ENCODE results near the gene MAP7D3.
"Not testable (repeated sequence)": the region's sequence is repeated elsewhere in the genome, so short reads cannot be mapped to it uniquely, and the experiment has no call there.

MAP7D3 gene

GRCh38 chrX:136250191-136251040, 784 bp downstream of the MAP7D3 start:
- peak; percentile 24 for DNase-seq

- DNase-seq: peak; percentile 49
These were observed 5.0 kb downstream of the MAP7D3 start for GRCh38 chrX:136246201-136246600.

DNA sequence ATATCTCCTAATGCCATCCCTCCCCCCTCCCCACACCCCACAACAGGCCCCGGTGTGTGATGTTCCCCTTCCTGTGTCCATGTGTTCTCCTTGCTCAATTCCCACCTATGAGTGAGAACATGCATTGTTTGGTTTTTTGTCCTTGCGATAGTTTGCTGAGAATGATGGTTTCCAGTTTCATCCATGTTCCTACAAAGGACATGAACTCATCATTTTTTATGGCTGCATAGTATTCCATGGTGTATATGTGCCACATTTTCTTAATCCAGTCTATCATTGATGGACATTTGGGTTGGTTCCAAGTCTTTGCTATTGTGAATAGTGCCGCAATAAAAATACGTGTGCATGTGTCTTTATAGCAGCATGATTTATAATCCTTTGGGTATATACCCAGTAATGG, 13.4 kb downstream of the MAP7D3 start:
- DNase-seq: not testable (repeated sequence)

- no peak for DNase-seq
These were observed 14.1 kb downstream of the MAP7D3 start for GRCh38 chrX:136237074-136237473.

GRCh38 chrX:136228839-136229207, 22.4 kb downstream of the MAP7D3 start:
- no peak for DNase-seq

DNA sequence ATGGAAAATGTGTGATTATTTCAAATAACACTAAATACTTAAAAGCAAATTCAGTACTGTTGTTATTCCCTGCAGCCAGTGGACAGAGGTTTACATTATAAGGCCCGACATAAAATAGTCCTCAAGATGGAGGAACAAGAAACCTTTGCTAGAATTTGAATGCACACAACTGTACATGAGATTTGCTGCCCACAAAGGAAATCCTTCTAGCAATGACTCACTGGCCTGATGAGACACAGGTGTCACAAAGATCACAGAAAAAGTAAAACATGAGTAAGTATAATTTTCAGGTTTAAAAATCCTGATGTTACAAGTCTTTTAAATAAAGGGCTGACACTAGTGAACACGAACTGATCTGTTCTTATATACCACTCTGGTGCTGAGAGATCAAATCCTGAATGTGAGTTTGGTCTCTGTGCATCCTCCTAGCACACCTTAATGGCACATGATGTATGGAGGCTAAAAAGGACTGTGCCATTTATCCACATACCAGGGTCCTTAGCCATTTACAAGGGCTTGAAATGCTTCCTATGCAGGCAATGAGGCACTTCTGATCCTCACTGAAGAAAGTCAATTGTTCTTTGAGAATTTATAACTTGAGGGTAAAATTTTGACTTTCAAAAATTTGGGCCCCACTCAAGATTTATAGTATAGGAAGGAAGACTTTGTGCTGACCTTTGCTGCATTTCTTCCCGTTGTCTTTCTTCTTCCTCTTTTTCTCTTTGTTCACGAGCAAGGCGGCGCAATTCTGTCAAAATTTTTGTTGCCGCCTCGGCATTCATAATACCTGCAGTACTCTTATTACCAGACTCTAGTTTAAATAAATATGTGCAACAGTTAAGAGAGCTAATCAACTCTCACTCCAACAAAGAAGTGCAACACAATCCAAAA, 23.0 kb downstream of the MAP7D3 start:
- no peak for DNase-seq

- DNase-seq: no peak
These were observed 24.1 kb downstream of the MAP7D3 start for GRCh38 chrX:136227074-136227473.

DNA sequence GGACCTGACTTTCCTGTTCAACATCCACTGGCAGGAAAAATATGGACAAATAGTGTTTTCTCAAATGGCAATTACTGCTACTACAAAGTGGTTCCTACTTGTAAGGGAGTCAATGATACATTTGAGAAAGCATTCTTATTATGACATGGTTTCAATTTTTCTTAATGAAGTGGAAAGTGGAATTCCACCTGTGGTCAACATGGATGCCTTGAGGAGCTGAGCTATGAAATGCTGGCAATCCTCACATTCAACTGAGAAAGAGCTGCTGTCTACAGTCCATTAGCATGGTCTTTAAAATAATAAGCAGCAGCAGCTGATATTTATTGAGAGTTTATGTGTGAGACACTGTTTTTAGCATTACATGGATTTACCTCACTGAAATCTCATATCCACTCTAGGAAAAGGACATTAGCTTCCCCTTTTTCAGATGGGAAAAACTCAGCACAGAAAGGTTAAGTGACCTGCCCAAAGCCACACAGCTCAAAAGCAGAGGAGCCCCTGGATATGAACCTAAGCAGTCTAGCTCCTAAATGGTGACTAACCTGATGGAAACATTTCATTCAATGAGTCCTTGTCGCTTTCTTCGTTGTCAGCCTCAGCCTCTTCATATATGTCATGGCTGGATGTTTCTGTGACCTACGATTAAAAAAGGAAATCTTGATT, 29.2 kb downstream of the MAP7D3 start:
- no peak for DNase-seq

GRCh38 chrX:136220951-136221350, 30.2 kb downstream of the MAP7D3 start:
- no peak for DNase-seq

- DNase-seq: no peak
These were observed 30.7 kb downstream of the MAP7D3 start for GRCh38 chrX:136220540-136220939.

- DNase-seq: no peak
These were observed 31.3 kb downstream of the MAP7D3 start for GRCh38 chrX:136219893-136220292.

DNA sequence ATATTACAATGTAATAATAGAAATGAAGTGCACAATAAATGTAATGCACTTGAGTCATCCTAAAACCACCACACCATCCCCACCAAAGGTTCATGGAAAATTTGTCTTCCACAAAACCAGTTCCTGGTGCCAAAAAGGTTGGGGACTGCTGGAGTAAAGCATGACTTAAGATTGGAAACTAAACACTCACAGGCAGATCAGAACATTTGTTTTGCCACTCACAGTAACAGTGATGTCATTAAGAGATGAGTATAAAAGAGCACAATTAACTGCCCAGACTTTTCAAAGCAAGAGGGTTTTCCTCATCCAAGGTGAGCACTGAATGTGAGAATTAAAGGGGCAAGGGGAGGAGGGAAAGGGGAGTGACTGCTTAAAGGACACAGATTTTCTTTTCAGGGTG, 35.6 kb downstream of the MAP7D3 start:
- DNase-seq: no peak

DNA sequence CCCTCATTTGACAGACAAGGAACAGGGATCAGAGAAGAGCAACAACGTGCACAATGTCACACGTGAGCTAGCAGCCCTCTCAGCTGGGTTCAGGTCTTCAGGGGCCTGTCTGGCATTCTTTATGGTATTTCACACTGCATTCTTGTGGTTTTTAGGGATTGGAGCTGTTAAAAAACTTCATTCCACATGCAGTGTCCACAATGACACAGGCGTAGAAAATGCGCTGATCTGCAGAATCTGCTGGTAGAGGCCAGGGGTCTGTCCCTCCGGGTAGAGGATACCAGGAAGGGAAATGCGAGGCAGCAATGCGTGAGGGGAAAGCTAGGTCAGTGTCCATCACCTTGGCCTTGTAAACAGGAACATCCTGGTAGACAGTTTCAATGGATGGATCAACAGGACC, 36.6 kb downstream of the MAP7D3 start:
- no peak for DNase-seq

DNA sequence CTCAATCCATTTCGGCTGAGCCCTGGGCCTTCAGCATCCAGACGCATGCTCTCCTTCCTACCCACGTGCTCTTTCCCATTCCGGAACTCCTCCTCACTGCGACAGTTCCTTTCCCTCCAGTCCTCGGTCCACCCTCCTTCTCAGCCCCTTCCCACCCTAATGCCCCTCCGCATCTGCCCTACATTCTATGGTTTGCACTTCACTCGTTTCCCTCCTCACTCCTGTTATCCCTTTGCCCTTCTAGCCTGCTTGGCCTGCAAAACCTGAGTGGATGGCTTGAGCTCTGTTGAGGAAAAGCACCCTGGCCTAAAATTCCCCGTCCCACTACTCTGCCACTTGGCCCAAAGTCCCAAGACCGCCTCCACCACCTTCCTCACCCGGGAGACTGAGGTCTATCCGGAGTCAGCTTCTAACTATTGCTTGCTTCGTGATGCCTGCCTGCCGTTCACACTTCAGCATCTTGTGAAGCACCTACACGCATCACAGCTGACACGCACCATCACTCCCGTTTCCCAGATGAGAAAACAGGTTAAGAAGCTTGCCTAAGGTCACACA, 38.6 kb downstream of the MAP7D3 start:
- DNase-seq: no peak

GRCh38 chrX:136211766-136212556, 39.2 kb downstream of the MAP7D3 start:
- DNase-seq: peak; percentile 16

- DNase-seq: no peak
These were observed 40.4 kb downstream of the MAP7D3 start for GRCh38 chrX:136210806-136211205.

GRCh38 chrX:136210243-136210642, 41.0 kb downstream of the MAP7D3 start:
- no peak for DNase-seq

GRCh38 chrX:136209751-136210150, 41.4 kb downstream of the MAP7D3 start:
- no peak for DNase-seq

DNA sequence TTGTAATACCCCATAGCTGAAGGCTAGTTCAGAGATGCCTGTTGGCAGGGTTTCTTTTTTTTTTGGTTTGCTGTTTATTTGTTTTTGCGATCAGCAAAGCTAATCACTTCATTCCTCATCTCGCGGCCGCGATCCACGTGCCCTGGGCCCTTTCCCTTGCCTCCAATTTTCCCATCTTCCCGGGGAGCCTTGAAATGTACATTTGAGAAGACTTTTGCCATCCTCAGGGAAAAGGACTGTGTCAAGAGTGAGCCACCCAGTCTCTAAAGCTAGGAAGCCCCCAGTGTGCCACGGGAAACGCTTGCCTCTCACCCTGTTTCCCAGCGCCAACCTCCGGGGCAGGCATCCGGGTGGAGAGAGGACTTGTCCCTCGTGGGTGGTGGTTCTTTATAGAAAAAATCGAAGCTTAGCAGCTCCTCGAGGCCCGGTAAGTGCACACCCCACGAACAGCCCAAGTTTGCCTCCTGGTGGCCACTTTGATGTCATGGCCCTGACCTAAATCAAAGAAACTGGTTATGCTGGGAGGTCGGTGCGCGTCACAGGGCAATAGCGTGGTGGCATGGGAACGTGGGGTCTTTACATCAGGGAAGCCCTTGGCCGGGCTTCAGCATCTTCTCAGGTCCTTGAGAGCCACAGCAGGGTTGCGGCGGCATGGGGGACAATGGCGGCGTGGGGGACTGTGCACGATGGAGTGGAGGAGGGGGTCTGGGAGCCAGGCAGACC, 42.0 kb downstream of the MAP7D3 start:
- DNase-seq: peak; percentile 46

DNA sequence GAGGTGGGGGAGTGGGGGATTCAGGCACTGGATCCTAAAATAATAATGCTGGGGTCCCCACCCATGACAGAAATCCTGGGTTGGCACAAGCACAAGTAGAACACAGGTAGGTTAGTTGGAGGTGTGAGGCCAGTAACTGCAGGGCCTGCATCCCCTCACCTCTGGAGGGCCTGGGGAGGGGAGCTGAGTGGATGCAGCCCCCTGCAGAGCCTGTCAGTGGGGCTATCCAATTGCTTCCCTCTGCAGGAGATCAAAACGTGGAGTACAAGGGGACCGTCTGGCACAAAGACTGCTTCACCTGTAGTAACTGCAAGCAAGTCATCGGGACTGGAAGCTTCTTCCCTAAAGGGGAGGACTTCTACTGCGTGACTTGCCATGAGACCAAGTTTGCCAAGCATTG, 43.7 kb downstream of the MAP7D3 start:
- DNase-seq: no peak

DNA sequence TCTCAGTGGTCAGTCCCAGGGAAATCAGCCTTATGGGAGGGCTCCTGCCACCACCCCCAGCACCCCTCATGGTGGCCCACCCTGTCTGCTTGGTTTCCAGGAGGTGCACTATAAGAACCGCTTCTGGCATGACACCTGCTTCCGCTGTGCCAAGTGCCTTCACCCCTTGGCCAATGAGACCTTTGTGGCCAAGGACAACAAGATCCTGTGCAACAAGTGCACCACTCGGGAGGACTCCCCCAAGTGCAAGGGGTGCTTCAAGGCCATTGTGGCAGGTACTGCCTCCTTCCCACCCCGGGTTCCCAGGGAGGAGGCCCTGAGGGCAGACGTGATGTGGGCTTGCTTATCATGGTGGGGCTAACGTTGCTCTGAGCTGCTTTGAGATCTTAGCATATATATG, 44.3 kb downstream of the MAP7D3 start:
- DNase-seq: no peak
